HUES48 (cell line): ENCODE measurements around the gene AOAH.

Experiments
- H3K27ac ChIP-seq: one replicate; pipeline ENCODE4 v1.7.0; 2013; ENCODE audit warnings: low read depth, low read length, inconsistent platforms
- H3K27me3 ChIP-seq: 2 replicates; pipeline ENCODE4 v1.6.1; 2013; ENCODE audit warnings: mild to moderate bottlenecking, low read length; ENCODE audit not compliant: control insufficient read depth, insufficient read depth
- H3K36me3 ChIP-seq: 2 replicates; pipeline ENCODE4 v1.6.1; 2013; ENCODE audit warnings: low read length; ENCODE audit not compliant: control insufficient read depth, insufficient read depth
- H3K4me1 ChIP-seq: 2 replicates; pipeline ENCODE4 v1.6.1; 2013; ENCODE audit warnings: mild to moderate bottlenecking, low read length; ENCODE audit not compliant: control insufficient read depth, insufficient read depth
- H3K4me3 ChIP-seq: 2 replicates; pipeline ENCODE4 v1.5.1; 2013; ENCODE audit warnings: mild to moderate bottlenecking, low read depth, low read length
- H3K9ac ChIP-seq: 2 replicates; pipeline ENCODE4 v1.6.1; 2013; ENCODE audit warnings: mild to moderate bottlenecking, low read depth, low read length, moderate library complexity
- H3K9me3 ChIP-seq: 2 replicates; pipeline ENCODE4 v1.6.1; 2013; ENCODE audit warnings: low read length; ENCODE audit not compliant: control insufficient read depth, insufficient read depth

The AOAH gene

DNA sequence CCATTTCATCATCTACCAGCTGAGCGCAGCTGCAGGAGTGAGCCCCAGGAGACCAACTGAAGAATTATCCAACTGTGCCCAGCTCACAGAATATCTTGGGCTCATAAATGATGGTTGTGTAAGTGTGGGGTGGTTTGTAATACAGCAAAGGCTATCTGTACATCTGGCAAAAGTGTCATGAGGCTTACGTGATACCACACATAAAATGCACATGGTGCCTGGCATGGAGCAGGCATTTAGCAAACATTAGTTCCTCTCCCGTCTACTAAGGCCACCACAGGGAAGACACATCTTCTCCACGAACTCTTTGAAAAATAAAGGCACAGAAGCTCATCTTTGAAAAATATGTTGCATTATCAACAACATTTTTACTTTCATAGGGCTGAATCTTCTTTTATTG lies 32.3 kb downstream of the AOAH start:
- peaks cover 5% of the 10 kb centered on the region; the same call in 1 of the 2 replicates for H3K4me1 ChIP-seq

DNA sequence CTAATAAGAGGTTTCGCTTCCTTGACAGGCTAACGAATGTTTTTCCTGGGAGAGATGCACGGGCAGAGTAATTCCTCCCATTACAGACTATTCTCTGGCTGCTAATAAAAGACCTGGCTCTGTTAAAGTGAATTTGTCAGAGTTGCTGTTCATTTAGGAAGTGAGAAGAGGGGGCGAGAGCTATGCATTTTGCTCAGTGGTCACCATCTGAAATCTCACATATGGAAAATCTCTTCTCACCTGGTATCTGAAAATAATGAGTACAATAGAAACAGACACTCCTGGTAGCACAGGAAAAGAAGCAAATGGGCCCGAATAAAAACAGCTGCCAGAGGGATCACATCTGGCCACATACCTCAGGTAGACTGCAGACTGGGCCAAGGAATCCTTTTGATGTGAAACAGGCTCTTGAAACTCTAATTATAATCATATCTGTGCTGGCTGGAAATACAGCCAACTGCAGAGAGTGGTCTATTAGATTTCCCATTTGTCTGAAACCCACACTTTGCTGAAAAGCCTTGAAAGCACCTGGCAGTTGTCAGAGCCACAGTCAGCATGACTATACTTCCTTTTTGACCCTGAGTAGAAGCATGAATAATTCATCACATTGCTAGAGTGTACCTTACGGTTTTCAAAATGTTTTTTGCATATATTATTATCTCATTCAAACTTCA lies 33.6 kb downstream of the AOAH start:
- no peaks in the 10 kb centered on the region for H3K9me3 ChIP-seq
- H3K4me1 ChIP-seq = peaks cover 5% of the 10 kb centered on the region; the same call in 1 of the 2 replicates
- H3K27ac ChIP-seq = no peak overlapping the region
- no peak overlapping the region for H3K4me3 ChIP-seq
- H3K27me3 ChIP-seq = no peaks in the 10 kb centered on the region
- H3K36me3 ChIP-seq = no peaks in the 10 kb centered on the region
- no peak overlapping the region for H3K9ac ChIP-seq

More for the DNA sequence above, 32.3 kb downstream of the AOAH start:
- no peaks in the 10 kb centered on the region for H3K27me3 ChIP-seq
- H3K27ac ChIP-seq = no peak overlapping the region
- H3K36me3 ChIP-seq = no peaks in the 10 kb centered on the region
- no peak overlapping the region for H3K4me3 ChIP-seq
- no peak overlapping the region for H3K9ac ChIP-seq
- no peaks in the 10 kb centered on the region for H3K9me3 ChIP-seq

DNA sequence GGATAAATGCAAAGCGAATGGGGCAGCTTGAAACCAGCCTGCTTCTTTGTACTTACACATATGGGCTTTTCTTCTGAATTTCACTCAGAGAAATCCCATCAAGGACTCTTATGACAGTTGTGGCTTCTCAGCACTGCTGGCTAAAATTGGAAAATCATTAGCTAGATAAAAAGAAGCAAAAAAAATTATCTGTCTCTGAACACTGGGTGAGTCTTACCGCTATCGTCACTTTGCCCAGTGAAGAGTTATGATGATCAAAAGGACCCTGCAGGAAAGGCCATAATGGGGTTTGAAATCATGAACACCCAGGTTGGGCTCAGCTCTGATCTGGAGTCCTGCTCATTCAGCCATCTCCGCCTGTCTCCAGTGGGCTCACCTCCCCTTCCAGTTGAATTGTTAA lies 34.3 kb downstream of the AOAH start:
- no peak overlapping the region for H3K9ac ChIP-seq
- no peak overlapping the region for H3K4me3 ChIP-seq
- H3K27me3 ChIP-seq = no peaks in the 10 kb centered on the region
- no peak overlapping the region for H3K27ac ChIP-seq
- no peaks in the 10 kb centered on the region for H3K9me3 ChIP-seq
- peaks cover 5% of the 10 kb centered on the region; the same call in 1 of the 2 replicates for H3K4me1 ChIP-seq
- no peaks in the 10 kb centered on the region for H3K36me3 ChIP-seq

DNA sequence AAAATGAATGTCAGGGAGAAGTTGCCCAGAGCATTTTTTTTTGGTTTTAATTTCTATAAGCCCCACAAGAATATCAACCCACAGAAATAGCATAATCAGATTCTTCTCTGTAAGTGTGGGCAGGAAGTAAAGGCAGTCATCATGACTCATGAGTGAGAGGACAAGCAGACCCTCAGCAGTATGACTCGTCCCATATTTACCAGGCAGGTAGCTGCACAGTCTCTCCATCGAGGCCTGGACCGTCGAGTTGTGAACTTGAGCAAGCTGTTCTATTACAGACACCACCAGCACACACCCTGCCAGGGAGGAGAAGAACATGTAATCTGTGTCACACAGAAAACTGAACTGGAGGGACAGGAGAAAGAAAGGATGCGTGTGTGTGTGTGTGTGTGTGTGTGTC lies 37.8 kb downstream of the AOAH start:
- H3K27ac ChIP-seq = no peak overlapping the region
- H3K4me3 ChIP-seq = no peak overlapping the region
- H3K9me3 ChIP-seq = no peaks in the 10 kb centered on the region
- H3K27me3 ChIP-seq = no peaks in the 10 kb centered on the region
- H3K9ac ChIP-seq = no peak overlapping the region
- no peaks in the 10 kb centered on the region for H3K36me3 ChIP-seq
- H3K4me1 ChIP-seq = peaks cover 5% of the 10 kb centered on the region; the same call in 1 of the 2 replicates

DNA sequence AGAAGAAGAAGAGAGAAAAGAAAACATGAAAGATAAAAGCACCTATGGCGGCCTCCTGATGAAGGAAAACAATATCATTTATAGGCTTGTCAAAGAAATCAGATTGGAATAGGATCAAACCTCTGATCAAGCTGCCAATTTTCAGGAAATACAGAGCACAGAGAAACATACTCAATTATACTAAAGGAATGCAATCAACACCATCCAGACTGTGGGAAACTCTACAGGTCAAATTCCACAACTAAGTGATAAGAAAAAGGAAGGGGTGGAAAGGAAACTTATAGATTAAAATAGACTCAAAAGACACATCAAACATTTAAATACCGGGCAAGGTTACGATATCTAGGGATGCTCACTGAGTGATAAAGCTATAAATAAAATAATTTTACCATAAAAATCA lies 39.3 kb downstream of the AOAH start:
- H3K4me3 ChIP-seq = no peak overlapping the region
- H3K9me3 ChIP-seq = no peaks in the 10 kb centered on the region
- no peak overlapping the region for H3K9ac ChIP-seq
- no peaks in the 10 kb centered on the region for H3K36me3 ChIP-seq
- H3K27me3 ChIP-seq = no peaks in the 10 kb centered on the region
- no peak overlapping the region for H3K27ac ChIP-seq
- H3K4me1 ChIP-seq = no peaks in the 10 kb centered on the region

DNA sequence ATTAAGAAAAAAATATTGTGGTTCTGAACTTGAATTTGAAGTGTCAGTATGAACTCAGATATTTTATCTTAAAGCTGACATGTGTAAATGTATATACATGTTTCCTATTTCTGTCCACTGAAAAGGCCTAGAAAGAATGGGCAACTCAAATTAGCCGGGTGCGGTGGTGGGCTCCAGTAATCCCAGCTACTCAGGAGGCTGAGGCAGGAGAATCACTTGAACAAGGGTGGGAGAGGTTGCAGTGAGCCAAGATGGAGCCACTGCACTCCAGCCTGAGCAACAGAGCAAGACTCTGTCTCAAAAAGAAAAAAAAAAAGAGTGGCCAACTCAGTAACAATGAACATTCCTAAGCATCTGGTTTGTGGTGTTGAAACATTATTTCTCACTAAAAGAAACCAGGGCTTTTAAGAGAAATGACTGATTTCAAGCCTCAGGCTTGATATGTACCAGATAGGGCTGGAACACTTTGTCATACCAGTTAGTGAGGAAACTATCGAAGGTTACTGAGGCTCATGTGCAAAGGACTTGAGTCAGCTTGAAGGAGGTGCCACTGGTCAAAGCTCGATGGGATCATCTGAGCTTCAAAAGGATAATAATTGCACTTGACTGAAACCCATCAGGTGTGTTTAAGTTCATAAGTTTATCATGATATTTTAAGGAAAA lies 40.5 kb downstream of the AOAH start:
- no peak overlapping the region for H3K27ac ChIP-seq
- H3K9ac ChIP-seq = no peak overlapping the region
- no peaks in the 10 kb centered on the region for H3K9me3 ChIP-seq
- no peaks in the 10 kb centered on the region for H3K4me1 ChIP-seq
- no peaks in the 10 kb centered on the region for H3K36me3 ChIP-seq
- no peak overlapping the region for H3K4me3 ChIP-seq
- H3K27me3 ChIP-seq = no peaks in the 10 kb centered on the region

DNA sequence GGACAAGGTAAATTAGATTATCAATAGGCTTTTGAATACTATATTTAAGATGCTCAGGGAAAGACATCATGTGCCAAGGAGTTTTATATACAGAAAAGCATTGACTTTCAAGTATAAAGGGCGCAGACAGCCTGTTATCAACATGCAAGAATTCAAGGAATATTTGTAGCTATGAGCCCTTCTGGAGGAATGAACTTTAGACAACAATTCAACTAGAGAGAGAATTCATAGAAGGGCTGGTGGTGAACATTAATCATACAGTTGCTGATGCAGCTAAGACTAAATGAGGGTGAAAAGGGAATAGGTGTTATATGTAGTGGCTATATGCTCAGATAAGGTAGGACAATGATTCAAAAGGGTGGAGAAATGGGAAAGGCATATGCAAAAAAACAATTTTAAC lies 41.2 kb downstream of the AOAH start:
- Histone ChIP-seq H3K9ac (no peak overlapping the region), H3K27ac (no peak overlapping the region), H3K4me1 (no peaks in the 10 kb centered on the region), H3K27me3 (no peaks in the 10 kb centered on the region), H3K36me3 (no peaks in the 10 kb centered on the region), H3K9me3 (no peaks in the 10 kb centered on the region), H3K4me3 (no peak overlapping the region)

DNA sequence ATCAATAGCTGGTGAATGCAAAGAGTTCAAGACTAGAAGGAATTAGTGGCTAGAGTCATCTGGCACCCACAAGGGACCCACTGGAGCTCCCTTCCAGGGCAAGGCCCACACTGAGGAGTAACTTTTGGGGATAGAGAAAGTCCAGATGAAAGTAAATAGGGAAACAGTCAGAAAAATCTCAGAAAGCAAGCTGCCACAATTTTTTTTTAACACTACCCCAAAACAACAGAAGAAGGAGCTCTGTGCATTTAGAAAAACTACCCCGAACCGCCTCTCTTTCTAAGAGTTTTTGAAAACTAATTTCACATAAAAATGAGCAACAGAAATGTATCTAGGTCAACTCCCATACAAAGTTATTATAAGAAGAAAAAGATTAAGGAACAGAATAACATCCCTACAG lies 42.2 kb downstream of the AOAH start:
- H3K27me3 ChIP-seq = no peaks in the 10 kb centered on the region
- no peaks in the 10 kb centered on the region for H3K4me1 ChIP-seq
- no peaks in the 10 kb centered on the region for H3K36me3 ChIP-seq
- no peak overlapping the region for H3K4me3 ChIP-seq
- H3K9ac ChIP-seq = no peak overlapping the region
- H3K9me3 ChIP-seq = no peaks in the 10 kb centered on the region
- H3K27ac ChIP-seq = no peak overlapping the region

DNA sequence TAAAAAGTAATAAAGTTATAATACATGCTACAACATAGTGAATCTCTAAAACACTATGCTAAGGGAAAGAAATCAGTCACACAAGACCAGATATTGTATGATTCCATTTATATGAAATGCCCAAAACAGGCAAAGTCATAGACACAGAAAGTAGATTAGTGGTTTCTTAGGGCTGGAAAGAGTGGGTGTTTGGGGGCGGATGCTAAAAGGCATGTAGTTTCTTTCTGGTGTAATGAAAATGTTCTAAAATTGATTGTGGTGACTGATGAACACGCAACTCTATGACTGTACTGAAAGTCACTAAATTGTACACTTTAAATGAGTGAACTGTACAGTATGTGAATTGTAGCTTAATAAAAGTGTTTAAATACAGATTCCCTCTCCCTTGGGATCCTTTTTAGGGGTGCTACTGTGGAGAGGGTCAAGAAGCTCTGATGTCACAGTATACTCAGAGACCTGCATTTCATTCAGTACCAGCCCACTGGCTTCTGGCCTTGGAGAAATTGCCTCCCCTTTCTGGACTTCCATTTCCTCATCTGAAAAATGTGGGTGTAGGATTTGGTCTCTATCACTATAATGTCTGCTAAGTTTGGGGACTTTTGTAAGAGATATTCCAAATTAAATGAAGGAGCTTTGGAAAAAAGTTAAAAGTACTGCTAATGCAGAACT lies 46.4 kb downstream of the AOAH start:
- no peaks in the 10 kb centered on the region for H3K9me3 ChIP-seq
- no peak overlapping the region for H3K27ac ChIP-seq
- no peak overlapping the region for H3K4me3 ChIP-seq

DNA sequence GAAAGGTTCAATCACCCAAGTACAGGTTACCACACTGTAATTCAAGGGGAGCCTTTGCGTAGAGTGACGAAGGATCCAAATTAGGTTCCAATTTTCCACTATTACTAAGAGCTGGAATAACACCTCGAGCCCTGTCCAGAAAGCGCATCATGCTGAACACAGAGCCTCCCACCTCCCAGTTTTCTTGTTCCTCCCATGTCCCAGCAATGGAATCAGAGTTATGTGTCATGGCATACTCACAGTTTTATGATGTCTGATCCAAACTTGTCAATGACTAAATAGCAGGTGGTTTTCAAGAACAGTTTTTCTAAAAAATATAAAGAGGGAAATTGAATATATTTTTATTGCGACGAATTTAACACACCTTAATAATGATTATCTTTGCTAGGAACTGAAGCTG lies 50.6 kb downstream of the AOAH start:
- H3K9me3 ChIP-seq = no peaks in the 10 kb centered on the region
- no peak overlapping the region for H3K4me3 ChIP-seq
- H3K27ac ChIP-seq = no peak overlapping the region
- peaks cover 5% of the 10 kb centered on the region; the same call in 1 of the 2 replicates for H3K4me1 ChIP-seq
- no peak overlapping the region for H3K9ac ChIP-seq
- no peaks in the 10 kb centered on the region for H3K36me3 ChIP-seq
- no peaks in the 10 kb centered on the region for H3K27me3 ChIP-seq

More for the DNA sequence above, 46.4 kb downstream of the AOAH start:
- Histone ChIP-seq H3K4me1 (no peaks in the 10 kb centered on the region), H3K36me3 (no peaks in the 10 kb centered on the region), H3K9ac (no peak overlapping the region), H3K27me3 (no peaks in the 10 kb centered on the region)

DNA sequence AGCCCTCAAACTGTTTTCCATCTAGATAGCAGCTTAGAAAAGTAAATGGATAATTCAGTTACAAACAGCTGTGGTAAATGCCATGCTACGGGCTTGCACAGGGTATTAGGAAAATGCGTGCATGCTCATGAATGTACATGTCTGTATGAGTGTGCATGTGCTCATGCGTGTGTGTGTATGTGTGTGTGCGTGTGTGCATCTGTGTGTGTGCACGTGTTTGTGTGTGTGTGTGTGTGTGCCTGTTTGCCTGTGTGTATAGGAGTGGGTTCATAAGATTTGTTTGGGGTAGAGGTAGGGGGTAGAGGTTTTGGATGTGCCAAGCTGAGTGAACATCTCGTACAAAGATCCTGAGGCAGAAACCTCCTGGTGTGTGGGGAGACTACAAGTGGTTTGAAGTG lies 52.9 kb downstream of the AOAH start:
- H3K27ac ChIP-seq = no peak overlapping the region
- no peaks in the 10 kb centered on the region for H3K9me3 ChIP-seq
- H3K4me1 ChIP-seq = peaks cover 5% of the 10 kb centered on the region; the same call in 1 of the 2 replicates
- no peak overlapping the region for H3K9ac ChIP-seq
- H3K27me3 ChIP-seq = no peaks in the 10 kb centered on the region
- no peak overlapping the region for H3K4me3 ChIP-seq
- H3K36me3 ChIP-seq = no peaks in the 10 kb centered on the region
